HepG2 (cell line): ENCODE data around the gene FAM184B. TPM values are rescaled to one million over a fixed set of nuclear protein-coding genes. Genes with fewer than 3 reads are reported as not detected.

Experiments used
- AHDC1 ChIP-seq: sonication (generic); formaldehyde crosslinking; IDR thresholded peaks from 2 replicates; pipeline ENCODE4 v1.5.1; 2020; ENCODE audit warnings: mild to moderate bottlenecking, missing genetic modification reagents, borderline replicate concordance
- ASH2L ChIP-seq: fragments of 300-600, 200-600 bp; sonication (generic); IDR thresholded peaks from 2 replicates; pipeline ENCODE4 v1.7.0; 2017; ENCODE audit warnings: low read depth, mild to moderate bottlenecking, moderate library complexity, mixed read lengths, low read length; ENCODE audit not compliant: insufficient read length
- HNF4G ChIP-seq, 2 experiments: sonication (generic) in 1 of 2; formaldehyde crosslinking in 1 of 2; IDR thresholded peaks; 2 replicates each; pipeline versions ENCODE4 v1.4.0 to v1.6.1; 2011 to 2020; ENCODE audit warnings: borderline replicate concordance in 2 of 2, low read depth in 2 of 2, mild to moderate bottlenecking in 2 of 2, low read length in 1 of 2, missing genetic modification reagents in 1 of 2, moderate library complexity in 1 of 2
- JARID2 ChIP-seq: sonication (generic); formaldehyde crosslinking; IDR thresholded peaks from 2 replicates; pipeline ENCODE4 v1.8.1; 2023; ENCODE audit warnings: missing genetic modification reagents, inconsistent platforms; ENCODE audit not compliant: insufficient replicate concordance
- KAT7 ChIP-seq: IDR thresholded peaks from 2 replicates; pipeline ENCODE4 v1.6.1; 2018; ENCODE audit warnings: borderline replicate concordance, missing compliant biosample characterization
- MBNL3 ChIP-seq: fragments of 250-450 bp; sonication (Bioruptor Pico); conservative IDR thresholded peaks from 2 replicates; pipeline ENCODE4 v1.8.0; 2022; ENCODE audit warnings: mild to moderate bottlenecking, inconsistent platforms
- MXD3 ChIP-seq: IDR thresholded peaks from 2 replicates; pipeline ENCODE4 v1.6.1; 2016; ENCODE audit warnings: mild to moderate bottlenecking, missing biosample characterization, missing genetic modification reagents
- RORA ChIP-seq: sonication (generic); formaldehyde crosslinking; IDR thresholded peaks from 2 replicates; pipeline ENCODE4 v1.5.0; 2020; ENCODE audit warnings: mild to moderate bottlenecking, missing genetic modification reagents, moderate library complexity
- SOX13 ChIP-seq, 3 experiments: fragments of 450-650 bp in 1 of 3; sonication (generic) in 1 of 3; formaldehyde crosslinking in 1 of 3; IDR thresholded peaks in 2 of 3; conservative IDR thresholded peaks in 1 of 3; 2 replicates each; pipeline versions ENCODE4 v1.5.0 to v1.6.1; 2016 to 2020; ENCODE audit warnings: antibody characterized with exemption in 1 of 3, mild to moderate bottlenecking in 1 of 3, missing compliant biosample characterization in 1 of 3, missing genetic modification reagents in 1 of 3, moderate library complexity in 1 of 3
- TARDBP ChIP-seq: sonication (generic); formaldehyde crosslinking; IDR thresholded peaks from 2 replicates; pipeline ENCODE4 v1.8.0; 2022; ENCODE audit warnings: mild to moderate bottlenecking, missing genetic modification reagents
- THAP7 ChIP-seq: sonication (generic); formaldehyde crosslinking; IDR thresholded peaks from 2 replicates; pipeline ENCODE4 v1.8.1; 2023; ENCODE audit warnings: mild to moderate bottlenecking, missing genetic modification reagents
- YEATS2 ChIP-seq: sonication (generic); formaldehyde crosslinking; IDR thresholded peaks from 2 replicates; pipeline ENCODE4 v1.4.0; 2020; ENCODE audit warnings: missing genetic modification reagents, borderline replicate concordance
- ZMAT3 ChIP-seq: sonication (generic); formaldehyde crosslinking; conservative IDR thresholded peaks from 2 replicates; pipeline ENCODE4 v1.7.0; 2021; ENCODE audit warnings: missing genetic modification reagents
- ZNF138 ChIP-seq: sonication (generic); formaldehyde crosslinking; IDR thresholded peaks from 2 replicates; pipeline ENCODE4 v1.5.0; 2020; ENCODE audit warnings: mild to moderate bottlenecking, low read depth, missing genetic modification reagents
- ZNF280B ChIP-seq: sonication (generic); formaldehyde crosslinking; IDR thresholded peaks from 2 replicates; pipeline ENCODE4 v1.5.0; 2020; ENCODE audit warnings: missing genetic modification reagents, mild to moderate bottlenecking, borderline replicate concordance
- ZNF704 ChIP-seq: sonication (generic); formaldehyde crosslinking; IDR thresholded peaks from 2 replicates; pipeline ENCODE4 v1.8.1; 2023; ENCODE audit warnings: mild to moderate bottlenecking, inconsistent platforms, moderate library complexity, missing genetic modification reagents, borderline replicate concordance
- polyA plus RNA-seq, 8 experiments: library from polyadenylated mRNA; depleted of rRNA in 3 of 8; stranded (reverse) in 7 of 8; unstranded in 1 of 8; fragments of >200 nt; fragmentation: Illumina TruSeq in 4 of 8; extraction: Trizol in 4 of 8; gene quantifications; 2 replicates each; pipeline versions ENCODE4 v1.2.1 to v1.2.3, GENCODE V29; 2011 to 2016; ENCODE audit warnings: low read depth in 4 of 8, missing spikeins in 1 of 8, mixed read lengths in 1 of 8; ENCODE audit not compliant: insufficient read depth in 1 of 8
- total RNA-seq, 5 experiments: library from RNA; depleted of rRNA; stranded (reverse); fragments of >200 nt; fragmentation: Illumina TruSeq; extraction: Trizol; gene quantifications; 2 replicates each; pipeline ENCODE4 v1.2.3, GENCODE V29; 2016; ENCODE audit warnings: low read depth in 1 of 5

The FAM184B gene
- total and polyA plus RNA-seq, 2 of the 13 experiments (the other 11 are each of a cell fraction or from before 2014, with no cell fraction given) = not detected

GRCh38 chr4:17614416-17615299, 166.8 kb downstream of the FAM184B start, which contains the start of gene MED28 (continued):
- TF ChIP-seq THAP7 (CRISPR knock-in tag) (no peak), KAT7 (0 out of 2 replicates have a peak, but pooled peaks have one; percentile 13), ZNF280B (CRISPR knock-in tag) (peak; percentile 51; the same call in 1 of the 2 replicates), RORA (CRISPR knock-in tag) (no peak), TARDBP (0 out of 2 replicates have a peak, but pooled peaks have one; percentile 20), MBNL3 (CRISPR knock-in tag) (no peak), YEATS2 (CRISPR knock-in tag) (peak; percentile 75; the same call in 1 of the 2 replicates), ZMAT3 (CRISPR knock-in tag) (0 out of 2 replicates have a peak, but pooled peaks have one; percentile 45), HNF4G (IDR thresholded peaks at IDR 0.05; ENCODE audit: borderline replicate concordance, low read depth, low read length) (no peak), HNF4G (CRISPR knock-in tag; IDR thresholded peaks at IDR 0.05; ENCODE audit: borderline replicate concordance, low read depth) (no peak), ZNF138 (no peak), AHDC1 (CRISPR knock-in tag) (no peak), JARID2 (CRISPR knock-in tag) (peak; percentile 60), SOX13 (IDR thresholded peaks at IDR 0.05) (no peak), SOX13 (CRISPR knock-in tag; conservative IDR thresholded peaks at IDR 0.05 in 1 of 2, IDR thresholded peaks at IDR 0.05 in 1 of 2) (peak in 1 of 2 experiments; percentile 21; a peak in 1 of 4 replicates), ASH2L (peak; percentile 89), MXD3 (peak; percentile 46; the same call in 1 of the 2 replicates), ZNF704 (no peak)
